Stimulated activated CD4-positive, alpha-beta T cell treated with anti-CD3 and anti-CD28 coated beads, Interleukin-15, amount 100 ng/mL, for 48 hours (primary cell): ENCODE measurements around the gene GOLGA6L1.
"Not testable (repeated sequence)": the region's sequence is repeated elsewhere in the genome, so short reads cannot be mapped to it uniquely, and the experiment has no call there.

Source experiments
- DNase-seq, 2 donors: peaks; one replicate each; pipeline ENCODE4 v3.0.0-alpha.2; 2020; ENCODE audit warnings: low read depth in 2 of 2

GOLGA6L1 gene

GRCh38 chr15:23136722-23137121 is at the start of gene GOLGA6L1:
Gene GOLGA6L1 (minus strand): TSS chr15:23136822. CDS start chr15:23136731, 91 bp downstream.
- DNase-seq, result not testable (repeated sequence)

- not testable (repeated sequence) for DNase-seq
Measured at GRCh38 chr15:23181201-23181600, 44.6 kb upstream of the GOLGA6L1 start.

GRCh38 chr15:23180547-23180927 is 43.9 kb upstream of the GOLGA6L1 start:
- DNase-seq, result not testable (repeated sequence)

- DNase-seq, result not testable (repeated sequence)
Measured at GRCh38 chr15:23179768-23180546, 43.3 kb upstream of the GOLGA6L1 start.

- DNase-seq, result not testable (repeated sequence)
Measured at GRCh38 chr15:23176683-23177082, 40.1 kb upstream of the GOLGA6L1 start.

- DNase-seq, result not testable (repeated sequence)
Measured at GRCh38 chr15:23175606-23176005, 39.0 kb upstream of the GOLGA6L1 start.

- DNase-seq, result not testable (repeated sequence)
Measured at GRCh38 chr15:23174609-23175140, 38.1 kb upstream of the GOLGA6L1 start.

GRCh38 chr15:23132787-23133186 is 3.8 kb downstream of the GOLGA6L1 start:
- not testable (repeated sequence) for DNase-seq

GRCh38 chr15:23118208-23118607 is 18.4 kb downstream of the GOLGA6L1 start:
- no peak for DNase-seq

GRCh38 chr15:23095796-23096195 is 40.8 kb downstream of the GOLGA6L1 start:
- DNase-seq, result no peak

- no peak for DNase-seq
Measured at GRCh38 chr15:23083115-23083514, 53.5 kb downstream of the GOLGA6L1 start.

- not testable (repeated sequence) for DNase-seq
Measured at GRCh38 chr15:23081996-23082737, 54.5 kb downstream of the GOLGA6L1 start.

GRCh38 chr15:23081271-23081670 is 55.4 kb downstream of the GOLGA6L1 start:
- DNase-seq, result no peak

GRCh38 chr15:23079766-23080165 is 56.9 kb downstream of the GOLGA6L1 start:
- DNase-seq, result no peak
